GM23248 (cell line): Measurements from ENCODE around the gene CXorf49. TPM values are rescaled to one million over a fixed set of nuclear protein-coding genes. Genes with fewer than 3 reads are reported as not detected.
"Not testable (repeated sequence)": the region's sequence is repeated elsewhere in the genome, so short reads cannot be mapped to it uniquely, and the experiment has no call there.

Experiments used
- DNase-seq: peaks from one replicate; pipeline ENCODE4 v3.0.0-alpha.2; 2015
- H2AFZ ChIP-seq: fragments of 200-600 bp; sonication (generic); 2 replicates; pipeline ENCODE4 v1.6.1; 2016; ENCODE audit warnings: antibody characterized with exemption
- H3F3A ChIP-seq: fragments of 200-600 bp; sonication (generic); 2 replicates; pipeline ENCODE4 v1.6.1; 2016; ENCODE audit warnings: mild to moderate bottlenecking, antibody characterized with exemption, mixed run types; ENCODE audit not compliant: insufficient read depth
- H3K27ac ChIP-seq: fragments of 200-600 bp; sonication (generic); 2 replicates; pipeline ENCODE4 v1.5.1; 2016; ENCODE audit warnings: mild to moderate bottlenecking
- H3K27me3 ChIP-seq: fragments of 200-600 bp; sonication (generic); replicated peaks from 2 replicates; pipeline ENCODE4 v1.6.1; 2016; ENCODE audit warnings: mild to moderate bottlenecking; ENCODE audit not compliant: insufficient read depth
- H3K36me3 ChIP-seq: fragments of 200-600 bp; sonication (generic); 2 replicates; pipeline ENCODE4 v1.6.1; 2016; ENCODE audit warnings: low read depth, mild to moderate bottlenecking
- H3K4me1 ChIP-seq: fragments of 200-600 bp; sonication (generic); 2 replicates; pipeline ENCODE4 v1.6.1; 2016; ENCODE audit warnings: mild to moderate bottlenecking; ENCODE audit not compliant: insufficient read depth
- H3K4me2 ChIP-seq: fragments of 200-600 bp; sonication (generic); one replicate; pipeline ENCODE4 v1.6.1; 2016; ENCODE audit warnings: mild to moderate bottlenecking; ENCODE audit not compliant: unreplicated experiment
- H3K4me3 ChIP-seq: fragments of 200-600 bp; sonication (generic); 2 replicates; pipeline ENCODE4 v1.5.1; 2016; ENCODE audit warnings: mild to moderate bottlenecking
- H3K79me2 ChIP-seq: fragments of 200-600 bp; sonication (generic); 2 replicates; pipeline ENCODE4 v1.6.1; 2016; ENCODE audit warnings: mild to moderate bottlenecking; ENCODE audit not compliant: insufficient read depth
- H3K9ac ChIP-seq: fragments of 200-600 bp; sonication (generic); 2 replicates; pipeline ENCODE4 v1.6.1; 2016; ENCODE audit warnings: mild to moderate bottlenecking
- H3K9me2 ChIP-seq: fragments of 200-600 bp; sonication (generic); 2 replicates; pipeline ENCODE4 v1.6.1; 2016; ENCODE audit warnings: mixed run types, mild to moderate bottlenecking, moderate library complexity; ENCODE audit not compliant: insufficient read depth
- H3K9me3 ChIP-seq: fragments of 200-600 bp; sonication (generic); one replicate; pipeline ENCODE4 v1.6.1; 2017; ENCODE audit warnings: low read depth
- H4K20me1 ChIP-seq: fragments of 200-600 bp; sonication (generic); 2 replicates; pipeline ENCODE4 v1.6.0; 2016; ENCODE audit not compliant: insufficient read depth
- WGBS, 2 experiments: methylation state at CpG; one replicate each; pipeline ENCODE4 v1.1.6; 2015 to 2017; ENCODE audit warnings: low lambda C conversion rate in 2 of 2, low coverage in 1 of 2; ENCODE audit errors: missing lambda C conversion rate in 2 of 2; 5-methylcytosine and 5-hydroxymethylcytosine counted together
- in situ Hi-C: fragments of 300-500 bp; cut with MboI; formaldehyde crosslinking; loops from 2 replicates; pipeline ENCODE4 v1.15.0; 2020
- polyA plus RNA-seq: library from polyadenylated mRNA; unstranded; fragments of >200 nt; fragmentation: Nextera tagmentation; extraction: Ambion mirVana; gene quantifications from 2 replicates; pipeline ENCODE4 v1.2.1, GENCODE V29; 2016
- total RNA-seq: library from RNA; depleted of rRNA; stranded (reverse); fragments of >200 nt; shearing (Covaris generic); gene quantifications from 2 replicates; pipeline ENCODE4 v1.2.3, GENCODE V29; 2014

Gene CXorf49
- total and polyA plus RNA-seq, 2 experiments from 2014 or later: not detected

- H3K36me3 ChIP-seq, in situ Hi-C loops: not testable (repeated sequence)
- WGBS, 2 experiments: 84% methylated on average over 6 of the region's 30 CpGs; no CpG with 5 or more reads in 1 of the 2 experiments
Observed at GRCh38 chrX:71719195-71719594, 1.1 kb upstream of the CXorf49 start.

GRCh38 chrX:71716323-71716722 is 1.8 kb downstream of the CXorf49 start:
- H2AFZ ChIP-seq, H3K36me3 ChIP-seq, H3K79me2 ChIP-seq, H3K4me1 ChIP-seq, H3K27me3 ChIP-seq, H4K20me1 ChIP-seq, H3K4me3 ChIP-seq, in situ Hi-C loops, H3K9me2 ChIP-seq, H3K27ac ChIP-seq, H3K9ac ChIP-seq, DNase-seq, H3F3A ChIP-seq, H3K9me3 ChIP-seq, H3K4me2 ChIP-seq: not testable (repeated sequence)
- WGBS, 2 experiments: no CpG with 5 or more reads among the region's 12 CpGs

More at GRCh38 chrX:71719195-71719594, 1.1 kb upstream of the CXorf49 start:
- not testable (repeated sequence) for H3K9me3 ChIP-seq, H3K4me2 ChIP-seq, H3K27ac ChIP-seq, DNase-seq, H3K9me2 ChIP-seq, H3K4me3 ChIP-seq, H3F3A ChIP-seq, H3K4me1 ChIP-seq, H4K20me1 ChIP-seq, H3K9ac ChIP-seq, H3K79me2 ChIP-seq, H2AFZ ChIP-seq, H3K27me3 ChIP-seq

DNA sequence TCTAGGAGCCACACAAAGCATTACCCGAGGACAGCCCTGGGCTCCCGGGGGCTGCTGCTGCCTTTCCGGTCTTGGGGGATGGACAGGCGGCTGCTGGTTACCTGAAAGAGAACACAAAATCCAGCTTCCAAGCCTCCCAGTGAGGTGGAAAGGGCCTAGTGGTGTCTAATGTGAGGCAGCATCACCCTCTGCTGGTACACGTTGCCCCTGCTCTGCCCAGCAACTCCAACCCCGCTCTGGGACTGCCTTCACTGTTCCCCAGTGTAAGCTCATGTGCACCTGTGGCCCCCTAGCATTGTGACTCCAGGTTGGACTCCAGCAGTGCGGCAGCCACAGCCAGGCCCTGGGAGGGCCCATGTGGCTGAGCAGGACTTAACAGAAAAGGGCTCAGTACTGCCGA is 2.5 kb downstream of the CXorf49 start:
- H3K36me3 ChIP-seq, H3K4me2 ChIP-seq, H3K4me1 ChIP-seq, H2AFZ ChIP-seq, H3K4me3 ChIP-seq, H3K79me2 ChIP-seq, H3K9me3 ChIP-seq, in situ Hi-C loops, H4K20me1 ChIP-seq, H3K9ac ChIP-seq, DNase-seq, H3K9me2 ChIP-seq, H3F3A ChIP-seq, H3K27me3 ChIP-seq, H3K27ac ChIP-seq: not testable (repeated sequence)
- no CpG with 5 or more reads among the region's 8 CpGs for WGBS, 2 experiments

- DNase-seq, H3K9ac ChIP-seq, H3K27me3 ChIP-seq, H3K36me3 ChIP-seq, H4K20me1 ChIP-seq, in situ Hi-C loops, H2AFZ ChIP-seq, H3K79me2 ChIP-seq, H3K4me2 ChIP-seq, H3K4me1 ChIP-seq, H3K27ac ChIP-seq, H3K4me3 ChIP-seq, H3K9me2 ChIP-seq, H3F3A ChIP-seq, H3K9me3 ChIP-seq: not testable (repeated sequence)
- no CpG with 5 or more reads among the region's 14 CpGs for WGBS, 2 experiments
Observed at GRCh38 chrX:71714064-71714463, 4.0 kb downstream of the CXorf49 start.

GRCh38 chrX:71702853-71703252 is 15.2 kb downstream of the CXorf49 start:
- H3K9ac ChIP-seq, H3K4me3 ChIP-seq, H3F3A ChIP-seq, in situ Hi-C loops, DNase-seq, H3K27me3 ChIP-seq, H3K9me2 ChIP-seq, H3K4me1 ChIP-seq, H3K36me3 ChIP-seq, H3K9me3 ChIP-seq, H3K27ac ChIP-seq, H3K79me2 ChIP-seq, H4K20me1 ChIP-seq, H2AFZ ChIP-seq, H3K4me2 ChIP-seq: not testable (repeated sequence)
- WGBS, 2 experiments: no CpG with 5 or more reads among the region's 12 CpGs

- H3F3A ChIP-seq, H3K9me2 ChIP-seq, H3K79me2 ChIP-seq, H3K36me3 ChIP-seq, H3K4me2 ChIP-seq, DNase-seq, H3K4me3 ChIP-seq, H3K9me3 ChIP-seq, H2AFZ ChIP-seq, in situ Hi-C loops, H4K20me1 ChIP-seq, H3K27ac ChIP-seq, H3K9ac ChIP-seq, H3K4me1 ChIP-seq, H3K27me3 ChIP-seq: not testable (repeated sequence)
- WGBS, 2 experiments: no CpG with 5 or more reads among the region's 4 CpGs
Observed at GRCh38 chrX:71699023-71699344, 19.1 kb downstream of the CXorf49 start.

GRCh38 chrX:71698299-71699022 is 19.6 kb downstream of the CXorf49 start:
- H3K9me2 ChIP-seq, H3K9me3 ChIP-seq, H3K9ac ChIP-seq, H3F3A ChIP-seq, H3K36me3 ChIP-seq, H3K27ac ChIP-seq, in situ Hi-C loops, H3K27me3 ChIP-seq, DNase-seq, H3K4me3 ChIP-seq, H4K20me1 ChIP-seq, H3K79me2 ChIP-seq, H2AFZ ChIP-seq, H3K4me2 ChIP-seq, H3K4me1 ChIP-seq: not testable (repeated sequence)
- no CpG with 5 or more reads among the region's 12 CpGs for WGBS, 2 experiments
